Esophagus muscularis mucosa (tissue), 4 donors: ENCODE data around the gene SOBP.

Experiments used
- CTCF ChIP-seq, 3 experiments: fragments of 200-600 bp in 2 of 3; fragments of 450-650 bp in 1 of 3; sonication (generic) in 2 of 3; IDR thresholded peaks; one replicate each; pipeline ENCODE4 v1.5.1; 2017 to 2019; ENCODE audit warnings: antibody characterized with exemption in 3 of 3, mild to moderate bottlenecking in 2 of 3, moderate library complexity in 1 of 3
- EP300 ChIP-seq: sonication (generic); formaldehyde crosslinking; IDR thresholded peaks from one replicate; pipeline ENCODE4 v1.6.1; 2017; ENCODE audit warnings: antibody characterized with exemption
- POLR2A ChIP-seq: fragments of 450-650 bp; IDR thresholded peaks from one replicate; pipeline ENCODE4 v1.6.1; 2017; ENCODE audit warnings: antibody characterized with exemption, moderate library complexity, mild to moderate bottlenecking, low read depth

GRCh38 chr6:107626645-107627044 is 136.7 kb downstream of the SOBP start:
- no peak for TF ChIP-seq CTCF (IDR thresholded peaks at IDR 0.05)
- TF ChIP-seq POLR2A = no peak
- no peak for TF ChIP-seq EP300
